ENCODE data around the gene CAPN8. TPM values are rescaled to one million over a fixed set of nuclear protein-coding genes. Genes with fewer than 3 reads are reported as not detected.

The CAPN8 gene
- total and polyA plus RNA-seq, 2 donors from 2014 or later = 0.84 to 56.1 TPM

GRCh38 chr1:223651291-223651991, 14.1 kb downstream of the CAPN8 start:
- Histone ChIP-seq H3K9ac (ENCODE audit: low read length in 3 of 3) (no peak overlapping the region), H3K4me3 (ENCODE audit: low read length in 3 of 3) (no peak overlapping the region), H3K4me1 (ENCODE audit: control insufficient read depth in 2 of 3, insufficient read depth in 2 of 3, low read depth in 1 of 3, low read length in 3 of 3) (no peaks in the 10 kb centered on the region), H3K9me3 (ENCODE audit: control insufficient read depth in 2 of 3, insufficient read depth in 1 of 3, low read length in 3 of 3) (no peaks in the 10 kb centered on the region), H3K27me3 (ENCODE audit: control insufficient read depth, insufficient read depth, low read length) (no peaks in the 10 kb centered on the region), H3K27ac (ENCODE audit: low read depth in 2 of 2, low read length in 2 of 2) (no peak overlapping the region), H3K36me3 (ENCODE audit: control insufficient read depth in 2 of 3, insufficient read depth in 3 of 3, low read length in 3 of 3) (no peaks in the 10 kb centered on the region)
- FAIRE-seq (no peak), DNase-seq (no peak)
- TF ChIP-seq CTCF (IDR thresholded peaks at IDR 0.05; ENCODE audit: borderline replicate concordance, extremely low read depth, insufficient read depth) = no peak
- intact Hi-C loops (cut with DNase I) = no loop called here

- DNase-seq = no peak
Measured at GRCh38 chr1:223650465-223650864, 15.0 kb downstream of the CAPN8 start.

DNA sequence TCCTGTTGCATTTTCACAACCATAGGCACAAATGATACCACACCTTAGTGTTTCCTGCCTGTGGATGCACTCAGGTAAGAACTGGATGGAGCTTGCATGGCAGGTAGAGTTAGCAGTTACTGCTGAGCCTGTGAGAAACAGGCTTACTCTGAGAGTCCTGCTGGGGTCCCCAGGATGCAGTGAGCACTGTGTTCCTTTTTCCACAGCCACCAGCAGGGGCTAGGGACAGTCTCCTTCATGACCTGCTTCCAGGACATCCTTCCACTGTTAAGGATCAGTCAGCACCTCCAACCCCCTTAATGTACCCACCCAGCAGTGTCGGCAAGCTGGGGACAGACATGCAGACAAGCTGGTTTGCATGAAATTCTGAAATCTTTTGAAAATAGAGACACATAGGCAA, 16.3 kb downstream of the CAPN8 start:
- H3K27me3 ChIP-seq (ENCODE audit: control insufficient read depth, insufficient read depth, low read length) = no peaks in the 10 kb centered on the region
- DNase-seq = no peak
- H3K27ac ChIP-seq (ENCODE audit: low read depth in 2 of 2, low read length in 2 of 2) = no peak overlapping the region
- H3K4me3 ChIP-seq (ENCODE audit: low read length in 3 of 3) = no peak overlapping the region
- TF ChIP-seq CTCF (IDR thresholded peaks at IDR 0.05; ENCODE audit: borderline replicate concordance, extremely low read depth, insufficient read depth) = no peak
- FAIRE-seq = no peak
- no peaks in the 10 kb centered on the region for H3K4me1 ChIP-seq (ENCODE audit: control insufficient read depth in 2 of 3, insufficient read depth in 2 of 3, low read depth in 1 of 3, low read length in 3 of 3)
- no peaks in the 10 kb centered on the region for H3K36me3 ChIP-seq (ENCODE audit: control insufficient read depth in 2 of 3, insufficient read depth in 3 of 3, low read length in 3 of 3)
- H3K9me3 ChIP-seq (ENCODE audit: control insufficient read depth in 2 of 3, insufficient read depth in 1 of 3, low read length in 3 of 3) = no peaks in the 10 kb centered on the region
- H3K9ac ChIP-seq (ENCODE audit: low read length in 3 of 3) = no peak overlapping the region
- intact Hi-C loops (cut with DNase I) = no loop called here

More at GRCh38 chr1:223650465-223650864, 15.0 kb downstream of the CAPN8 start:
- intact Hi-C loops (cut with DNase I) = no loop called here
- no peaks in the 10 kb centered on the region for H3K27me3 ChIP-seq (ENCODE audit: control insufficient read depth, insufficient read depth, low read length)
- H3K4me1 ChIP-seq (ENCODE audit: control insufficient read depth in 2 of 3, insufficient read depth in 2 of 3, low read depth in 1 of 3, low read length in 3 of 3) = no peaks in the 10 kb centered on the region
- H3K9me3 ChIP-seq (ENCODE audit: control insufficient read depth in 2 of 3, insufficient read depth in 1 of 3, low read length in 3 of 3) = no peaks in the 10 kb centered on the region
- TF ChIP-seq CTCF (IDR thresholded peaks at IDR 0.05; ENCODE audit: borderline replicate concordance, extremely low read depth, insufficient read depth) = no peak
- H3K36me3 ChIP-seq (ENCODE audit: control insufficient read depth in 2 of 3, insufficient read depth in 3 of 3, low read length in 3 of 3) = no peaks in the 10 kb centered on the region
- H3K9ac ChIP-seq (ENCODE audit: low read length in 3 of 3) = no peak overlapping the region
- H3K4me3 ChIP-seq (ENCODE audit: low read length in 3 of 3) = no peak overlapping the region
- FAIRE-seq = no peak
- no peak overlapping the region for H3K27ac ChIP-seq (ENCODE audit: low read depth in 2 of 2, low read length in 2 of 2)

GRCh38 chr1:223647249-223647648, 18.3 kb downstream of the CAPN8 start:
- Histone ChIP-seq H3K9ac (ENCODE audit: low read length in 3 of 3) (no peak overlapping the region), H3K36me3 (ENCODE audit: control insufficient read depth in 2 of 3, insufficient read depth in 3 of 3, low read length in 3 of 3) (no peaks in the 10 kb centered on the region), H3K27ac (ENCODE audit: low read depth in 2 of 2, low read length in 2 of 2) (no peak overlapping the region), H3K4me3 (ENCODE audit: low read length in 3 of 3) (no peak overlapping the region), H3K4me1 (ENCODE audit: control insufficient read depth in 2 of 3, insufficient read depth in 2 of 3, low read depth in 1 of 3, low read length in 3 of 3) (no peaks in the 10 kb centered on the region), H3K9me3 (ENCODE audit: control insufficient read depth in 2 of 3, insufficient read depth in 1 of 3, low read length in 3 of 3) (no peaks in the 10 kb centered on the region), H3K27me3 (ENCODE audit: control insufficient read depth, insufficient read depth, low read length) (no peaks in the 10 kb centered on the region)
- intact Hi-C loops (cut with DNase I) = no loop called here
- DNase-seq (no peak), FAIRE-seq (no peak)
- TF ChIP-seq CTCF (IDR thresholded peaks at IDR 0.05; ENCODE audit: borderline replicate concordance, extremely low read depth, insufficient read depth) = no peak
